ENCODE data around the gene PITPNC1. TPM values are rescaled to one million over a fixed set of nuclear protein-coding genes. Genes with fewer than 3 reads are reported as not detected.
A peak's percentile ranks its signal among the peaks of the same experiment; 100 is the strongest.

The PITPNC1 gene
- total and polyA plus RNA-seq, 2 of the 13 experiments (the other 11 are each of a cell fraction or from before 2014, with no cell fraction given) = 4.1 to 5.7 TPM

DNA sequence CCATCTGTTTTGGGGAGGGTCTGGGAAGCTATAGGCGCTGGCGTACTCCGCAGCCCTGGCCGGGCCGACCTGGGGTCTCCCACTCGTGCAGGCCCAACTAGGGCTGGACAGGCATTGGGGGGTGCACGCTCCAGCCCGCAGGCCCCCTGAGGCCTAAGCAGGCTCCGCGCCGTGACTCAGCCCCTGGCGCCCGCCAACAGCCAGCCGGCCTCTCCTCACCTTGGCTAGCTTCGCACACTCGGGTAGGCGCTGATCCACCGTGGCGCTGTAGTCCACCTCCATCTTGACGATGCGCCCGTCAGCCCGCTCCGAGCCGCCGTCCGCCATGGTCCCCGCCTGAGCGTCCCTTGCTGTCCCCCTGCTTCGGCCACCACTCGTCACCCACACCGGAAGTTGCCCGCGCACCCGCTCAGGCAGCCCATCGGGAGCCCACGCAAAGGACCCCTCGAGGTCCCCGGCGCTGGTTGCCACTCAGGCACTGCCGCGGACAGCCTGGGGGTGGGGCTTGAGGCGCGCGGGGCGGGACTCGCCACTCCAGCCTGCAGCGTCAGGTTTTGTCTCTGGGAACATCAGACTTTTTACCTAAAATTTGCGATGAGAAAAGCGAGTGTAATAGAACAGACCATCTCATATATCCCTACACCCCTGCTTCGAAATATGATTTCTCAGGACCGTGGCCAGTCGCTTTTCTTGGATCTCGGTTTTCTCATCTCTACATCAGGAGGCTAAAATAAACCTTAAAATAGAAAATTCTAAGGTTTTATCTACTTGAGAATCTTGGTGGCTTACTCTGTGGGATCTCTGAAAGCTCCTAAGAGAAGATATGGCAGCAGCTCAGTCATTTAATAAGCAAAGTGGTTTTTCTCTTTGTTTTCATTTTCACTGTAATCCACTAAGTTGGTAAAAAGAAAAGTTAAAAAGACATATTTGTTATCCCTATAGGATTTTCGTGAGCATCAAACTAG lies 10.6 kb upstream of the PITPNC1 start, which contains the start of gene PSMD12 (continued):
- TF ChIP-seq, protein P1, sequence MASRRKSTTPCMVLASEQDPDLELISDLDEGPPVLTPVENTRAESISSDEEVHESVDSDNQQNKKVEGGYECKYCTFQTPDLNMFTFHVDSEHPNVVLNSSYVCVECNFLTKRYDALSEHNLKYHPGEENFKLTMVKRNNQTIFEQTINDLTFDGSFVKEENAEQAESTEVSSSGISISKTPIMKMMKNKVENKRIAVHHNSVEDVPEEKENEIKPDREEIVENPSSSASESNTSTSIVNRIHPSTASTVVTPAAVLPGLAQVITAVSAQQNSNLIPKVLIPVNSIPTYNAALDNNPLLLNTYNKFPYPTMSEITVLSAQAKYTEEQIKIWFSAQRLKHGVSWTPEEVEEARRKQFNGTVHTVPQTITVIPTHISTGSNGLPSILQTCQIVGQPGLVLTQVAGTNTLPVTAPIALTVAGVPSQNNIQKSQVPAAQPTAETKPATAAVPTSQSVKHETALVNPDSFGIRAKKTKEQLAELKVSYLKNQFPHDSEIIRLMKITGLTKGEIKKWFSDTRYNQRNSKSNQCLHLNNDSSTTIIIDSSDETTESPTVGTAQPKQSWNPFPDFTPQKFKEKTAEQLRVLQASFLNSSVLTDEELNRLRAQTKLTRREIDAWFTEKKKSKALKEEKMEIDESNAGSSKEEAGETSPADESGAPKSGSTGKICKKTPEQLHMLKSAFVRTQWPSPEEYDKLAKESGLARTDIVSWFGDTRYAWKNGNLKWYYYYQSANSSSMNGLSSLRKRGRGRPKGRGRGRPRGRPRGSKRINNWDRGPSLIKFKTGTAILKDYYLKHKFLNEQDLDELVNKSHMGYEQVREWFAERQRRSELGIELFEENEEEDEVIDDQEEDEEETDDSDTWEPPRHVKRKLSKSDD (CRISPR knock-in tag; IDR thresholded peaks at IDR 0.05; ENCODE audit: low read depth) = peak; percentile 53; the same call in 1 of the 2 replicates
- TF ChIP-seq KDM6A (CRISPR knock-in tag; IDR thresholded peaks at IDR 0.05; ENCODE audit: low read depth) (no peak), MED8 (CRISPR knock-in tag; IDR thresholded peaks at IDR 0.05; ENCODE audit: insufficient replicate concordance) (peak; percentile 55), NCOR1 (IDR thresholded peaks at IDR 0.05; ENCODE audit: borderline replicate concordance, low read length) (peak; percentile 48; the same call in 1 of the 2 replicates), RFX3 (CRISPR knock-in tag; IDR thresholded peaks at IDR 0.05) (peak; percentile 42; the same call in 1 of the 2 replicates), ISL2 (CRISPR knock-in tag; IDR thresholded peaks at IDR 0.05) (peak; percentile 76), RBFOX2 (IDR thresholded peaks at IDR 0.05; ENCODE audit: low read depth, low read length) (peak; percentile 99), ZNF562 (CRISPR knock-in tag; IDR thresholded peaks at IDR 0.05; ENCODE audit: borderline replicate concordance) (no peak), NCOA2 (CRISPR knock-in tag; IDR thresholded peaks at IDR 0.05) (peak; percentile 67), ATM (IDR thresholded peaks at IDR 0.05; ENCODE audit: borderline replicate concordance) (no peak), GABPA (IDR thresholded peaks at IDR 0.05; ENCODE audit: low read depth, low read length) (peak; percentile 86), GABPA (CRISPR knock-in tag; IDR thresholded peaks at IDR 0.05; ENCODE audit: low read depth) (peak; percentile 96), ZNF550 (CRISPR knock-in tag; IDR thresholded peaks at IDR 0.05; ENCODE audit: borderline replicate concordance) (peak; percentile 78; the same call in 1 of the 2 replicates), EZH2 (conservative IDR thresholded peaks at IDR 0.05; ENCODE audit: low read depth, low read length) (no peak), POLR2A (IDR thresholded peaks at IDR 0.05; ENCODE audit: insufficient read depth in 1 of 2, low read depth in 2 of 2, low read length in 2 of 2) (peak; percentile 95 to 99), TEAD3 (CRISPR knock-in tag; optimal IDR thresholded peaks at IDR 0.05; ENCODE audit: borderline replicate concordance) (peak; percentile 71)
- TF ChIP-seq, protein P2, sequence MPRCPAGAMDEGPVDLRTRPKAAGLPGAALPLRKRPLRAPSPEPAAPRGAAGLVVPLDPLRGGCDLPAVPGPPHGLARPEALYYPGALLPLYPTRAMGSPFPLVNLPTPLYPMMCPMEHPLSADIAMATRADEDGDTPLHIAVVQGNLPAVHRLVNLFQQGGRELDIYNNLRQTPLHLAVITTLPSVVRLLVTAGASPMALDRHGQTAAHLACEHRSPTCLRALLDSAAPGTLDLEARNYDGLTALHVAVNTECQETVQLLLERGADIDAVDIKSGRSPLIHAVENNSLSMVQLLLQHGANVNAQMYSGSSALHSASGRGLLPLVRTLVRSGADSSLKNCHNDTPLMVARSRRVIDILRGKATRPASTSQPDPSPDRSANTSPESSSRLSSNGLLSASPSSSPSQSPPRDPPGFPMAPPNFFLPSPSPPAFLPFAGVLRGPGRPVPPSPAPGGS (CRISPR knock-in tag; IDR thresholded peaks at IDR 0.05) = peak; percentile 99
- TF ChIP-seq, protein P3, sequence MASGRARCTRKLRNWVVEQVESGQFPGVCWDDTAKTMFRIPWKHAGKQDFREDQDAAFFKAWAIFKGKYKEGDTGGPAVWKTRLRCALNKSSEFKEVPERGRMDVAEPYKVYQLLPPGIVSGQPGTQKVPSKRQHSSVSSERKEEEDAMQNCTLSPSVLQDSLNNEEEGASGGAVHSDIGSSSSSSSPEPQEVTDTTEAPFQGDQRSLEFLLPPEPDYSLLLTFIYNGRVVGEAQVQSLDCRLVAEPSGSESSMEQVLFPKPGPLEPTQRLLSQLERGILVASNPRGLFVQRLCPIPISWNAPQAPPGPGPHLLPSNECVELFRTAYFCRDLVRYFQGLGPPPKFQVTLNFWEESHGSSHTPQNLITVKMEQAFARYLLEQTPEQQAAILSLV (CRISPR knock-in tag; IDR thresholded peaks at IDR 0.05; ENCODE audit: borderline replicate concordance) = no peak; the same call in 1 of the 2 replicates
- TF ChIP-seq, protein P4, sequence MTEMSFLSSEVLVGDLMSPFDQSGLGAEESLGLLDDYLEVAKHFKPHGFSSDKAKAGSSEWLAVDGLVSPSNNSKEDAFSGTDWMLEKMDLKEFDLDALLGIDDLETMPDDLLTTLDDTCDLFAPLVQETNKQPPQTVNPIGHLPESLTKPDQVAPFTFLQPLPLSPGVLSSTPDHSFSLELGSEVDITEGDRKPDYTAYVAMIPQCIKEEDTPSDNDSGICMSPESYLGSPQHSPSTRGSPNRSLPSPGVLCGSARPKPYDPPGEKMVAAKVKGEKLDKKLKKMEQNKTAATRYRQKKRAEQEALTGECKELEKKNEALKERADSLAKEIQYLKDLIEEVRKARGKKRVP (CRISPR knock-in tag; IDR thresholded peaks at IDR 0.05) = no peak; a peak in 1 of 4 replicates
